Smooth muscle cell (in vitro differentiated cells): ENCODE measurements around the gene VEGFB. TPM values are rescaled to one million over a fixed set of nuclear protein-coding genes. Genes with fewer than 3 reads are reported as not detected.

ENCODE experiments used
- DNase-seq: peaks from one replicate; lab custom pipeline; 2025; ENCODE audit not compliant: unreplicated experiment; lab: John Stamatoyannopoulos, UW
- H2AFZ ChIP-seq: fragments of 200-600 bp; sonication (generic); 2 replicates; pipeline ENCODE4 v1.6.0; 2016; ENCODE audit warnings: antibody characterized with exemption, low read depth, mild to moderate bottlenecking
- H3F3A ChIP-seq: fragments of 200-600 bp; sonication (generic); 2 replicates; pipeline ENCODE4 v1.6.0; 2017; ENCODE audit warnings: antibody characterized with exemption, low read depth
- H3K27ac ChIP-seq: fragments of 200-600 bp; sonication (generic); 2 replicates; pipeline ENCODE4 v1.5.1; 2016; ENCODE audit warnings: low read depth, mild to moderate bottlenecking
- H3K27me3 ChIP-seq: fragments of 200-600 bp; sonication (generic); 2 replicates; pipeline ENCODE4 v1.6.1; 2016; ENCODE audit warnings: low read depth, mild to moderate bottlenecking
- H3K36me3 ChIP-seq: fragments of 200-600 bp; sonication (generic); 2 replicates; pipeline ENCODE4 v1.5.1; 2016; ENCODE audit warnings: low read depth
- H3K4me1 ChIP-seq: fragments of 200-600 bp; sonication (generic); 2 replicates; pipeline ENCODE4 v1.5.1; 2016; ENCODE audit warnings: low read depth
- H3K4me2 ChIP-seq: fragments of 200-600 bp; sonication (generic); 2 replicates; pipeline ENCODE4 v1.6.0; 2016; ENCODE audit warnings: mild to moderate bottlenecking
- H3K4me3 ChIP-seq: fragments of 200-600 bp; sonication (generic); 2 replicates; pipeline ENCODE4 v1.5.1; 2016; ENCODE audit warnings: mild to moderate bottlenecking
- H3K79me2 ChIP-seq: fragments of 200-600 bp; sonication (generic); 2 replicates; pipeline ENCODE4 v1.6.0; 2016; ENCODE audit warnings: low read depth, mild to moderate bottlenecking
- H3K9ac ChIP-seq: fragments of 200-600 bp; sonication (generic); 2 replicates; pipeline ENCODE4 v1.6.0; 2016; ENCODE audit warnings: low read depth
- H3K9me3 ChIP-seq: fragments of 200-600 bp; sonication (generic); replicated peaks from 2 replicates; pipeline ENCODE4 v1.5.1; 2016; ENCODE audit warnings: low read depth
- H4K20me1 ChIP-seq: fragments of 200-600 bp; sonication (generic); 2 replicates; pipeline ENCODE4 v1.6.0; 2016; ENCODE audit warnings: low read depth
- CTCF ChIP-seq: fragments of 200-600 bp; sonication (generic); IDR thresholded peaks from 2 replicates; pipeline ENCODE4 v1.5.1; 2017; ENCODE audit warnings: borderline replicate concordance, mild to moderate bottlenecking, antibody characterized with exemption; ENCODE audit not compliant: insufficient read depth, poor library complexity, severe bottlenecking
- WGBS: methylation state at CpG from one replicate; pipeline ENCODE4 v1.1.7; 2016; ENCODE audit warnings: low lambda C conversion rate; 5-methylcytosine and 5-hydroxymethylcytosine counted together
- polyA plus RNA-seq: library from polyadenylated mRNA; unstranded; fragments of >200 nt; fragmentation: Nextera tagmentation; extraction: Ambion mirVana; gene quantifications from 2 replicates; pipeline ENCODE4 v1.2.1, GENCODE V29; 2016
- total RNA-seq: library from RNA; depleted of rRNA; stranded (reverse); fragments of >200 nt; gene quantifications from 2 replicates; pipeline ENCODE4 v1.2.3, GENCODE V29; 2014

Gene VEGFB
- total and polyA plus RNA-seq, 2 experiments from 2014 or later = 27.9 to 96.5 TPM

GRCh38 chr11:64263947-64264317, 29.5 kb downstream of the VEGFB start:
- no peak for TF ChIP-seq CTCF
- Histone ChIP-seq H2AFZ (no peak overlapping the region), H3K9ac (no peak overlapping the region), H3K79me2 (no peaks in the 10 kb centered on the region), H3K4me2 (no peak overlapping the region), H3F3A (peaks cover 5% of the 10 kb centered on the region), H3K27me3 (no peaks in the 10 kb centered on the region), H3K4me3 (no peak overlapping the region), H4K20me1 (no peaks in the 10 kb centered on the region), H3K27ac (peak overlapping the region; percentile 44), H3K36me3 (no peaks in the 10 kb centered on the region), H3K4me1 (peaks cover 6% of the 10 kb centered on the region), H3K9me3 (no peaks in the 10 kb centered on the region)
- DNase-seq = no peak
- WGBS = 93% methylated on average over 8 of the region's 8 CpGs

GRCh38 chr11:64264371-64264852, 30.0 kb downstream of the VEGFB start:
- Histone ChIP-seq H3F3A (peaks cover 8% of the 10 kb centered on the region), H3K27ac (no peak overlapping the region), H3K4me2 (no peak overlapping the region), H3K4me3 (no peak overlapping the region), H3K27me3 (no peaks in the 10 kb centered on the region), H2AFZ (no peak overlapping the region), H3K36me3 (no peaks in the 10 kb centered on the region), H3K9ac (no peak overlapping the region), H3K9me3 (no peaks in the 10 kb centered on the region), H3K79me2 (no peaks in the 10 kb centered on the region), H3K4me1 (peaks cover 8% of the 10 kb centered on the region), H4K20me1 (no peaks in the 10 kb centered on the region)
- no peak for DNase-seq
- no peak for TF ChIP-seq CTCF
- WGBS = 70% methylated on average over 10 of the region's 10 CpGs

- peaks cover 8% of the 10 kb centered on the region for H3K4me1 ChIP-seq
- no peaks in the 10 kb centered on the region for H3K79me2 ChIP-seq
- no peak for DNase-seq
- WGBS = 93% methylated on average over 35 of the region's 35 CpGs
- H3K9ac ChIP-seq = no peak overlapping the region
- H3K27me3 ChIP-seq = no peaks in the 10 kb centered on the region
- H3K4me2 ChIP-seq = no peak overlapping the region
- H3F3A ChIP-seq = peaks cover 8% of the 10 kb centered on the region
- no peak overlapping the region for H3K4me3 ChIP-seq
- TF ChIP-seq CTCF = no peak
- H3K9me3 ChIP-seq = no peaks in the 10 kb centered on the region
- no peaks in the 10 kb centered on the region for H3K36me3 ChIP-seq
- no peak overlapping the region for H3K27ac ChIP-seq
- H2AFZ ChIP-seq = no peak overlapping the region
- no peaks in the 10 kb centered on the region for H4K20me1 ChIP-seq
Measured at GRCh38 chr11:64265176-64266160, 31.1 kb downstream of the VEGFB start.
